Trophoblast cell (in vitro differentiated cells and primary cell): ENCODE data around the gene TEKTIP1.
A peak's percentile ranks its signal among the peaks of the same experiment; 100 is the strongest.

Source experiments
- DNase-seq, 2 donors: peaks; one replicate each; pipeline ENCODE4 v3.0.0-alpha.2; 2016
- H2AFZ ChIP-seq: 2 replicates; pipeline ENCODE4 v1.6.1; 2013; ENCODE audit warnings: low read length, moderate library complexity, mild to moderate bottlenecking; ENCODE audit not compliant: insufficient read depth, poor library complexity
- H2AK5ac ChIP-seq: 2 replicates; pipeline ENCODE4 v1.6.1; 2013; ENCODE audit warnings: mild to moderate bottlenecking, low read length
- H2BK120ac ChIP-seq: 2 replicates; pipeline ENCODE4 v1.6.1; 2013; ENCODE audit warnings: low read length, mild to moderate bottlenecking, moderate library complexity; ENCODE audit not compliant: insufficient read depth, poor library complexity
- H2BK12ac ChIP-seq: 2 replicates; pipeline ENCODE4 v1.6.1; 2013; ENCODE audit warnings: mild to moderate bottlenecking, low read length, moderate library complexity
- H2BK5ac ChIP-seq: 2 replicates; pipeline ENCODE4 v1.6.1; 2013; ENCODE audit warnings: low read length, low read depth, moderate library complexity, mild to moderate bottlenecking; ENCODE audit not compliant: poor library complexity
- H3K14ac ChIP-seq: 2 replicates; pipeline ENCODE4 v1.6.1; 2013; ENCODE audit warnings: mild to moderate bottlenecking, low read length
- H3K18ac ChIP-seq: 2 replicates; pipeline ENCODE4 v1.6.1; 2013; ENCODE audit warnings: mild to moderate bottlenecking, low read length
- H3K23ac ChIP-seq: 2 replicates; pipeline ENCODE4 v1.6.1; 2013; ENCODE audit warnings: low read length
- H3K27ac ChIP-seq: 2 replicates; pipeline ENCODE4 v1.5.1; 2013; ENCODE audit warnings: low read depth, mild to moderate bottlenecking, inconsistent platforms, low read length, moderate library complexity
- H3K27me3 ChIP-seq: 2 replicates; pipeline ENCODE4 v1.6.1; 2013; ENCODE audit warnings: inconsistent platforms, mild to moderate bottlenecking, low read length, moderate library complexity; ENCODE audit not compliant: insufficient read depth
- H3K36me3 ChIP-seq, 2 experiments: 1 replicate in 1 of 2; 2 replicates in 1 of 2; pipeline ENCODE4 v1.6.1; 2013; ENCODE audit warnings: low read length in 2 of 2, mild to moderate bottlenecking in 2 of 2, moderate library complexity in 1 of 2; ENCODE audit not compliant: insufficient read depth in 2 of 2, control insufficient read depth in 1 of 2
- H3K4ac ChIP-seq: 2 replicates; pipeline ENCODE4 v1.6.1; 2013; ENCODE audit warnings: low read depth, mild to moderate bottlenecking, low read length, moderate library complexity
- H3K4me1 ChIP-seq, 2 experiments: 1 replicate in 1 of 2; 2 replicates in 1 of 2; pipeline ENCODE4 v1.6.1; 2013; ENCODE audit warnings: low read length in 2 of 2, mild to moderate bottlenecking in 2 of 2, moderate library complexity in 1 of 2; ENCODE audit not compliant: insufficient read depth in 2 of 2, control insufficient read depth in 1 of 2
- H3K4me2 ChIP-seq: 2 replicates; pipeline ENCODE4 v1.6.1; 2013; ENCODE audit warnings: inconsistent platforms, mild to moderate bottlenecking, low read length, moderate library complexity
- H3K4me3 ChIP-seq: 2 replicates; pipeline ENCODE4 v1.5.1; 2013; ENCODE audit warnings: mild to moderate bottlenecking, low read depth, low read length, inconsistent platforms
- H3K79me1 ChIP-seq: one replicate; pipeline ENCODE4 v1.6.1; 2013; ENCODE audit warnings: low read length
- H3K79me2 ChIP-seq: 2 replicates; pipeline ENCODE4 v1.6.1; 2013; ENCODE audit warnings: low read length, mild to moderate bottlenecking; ENCODE audit not compliant: control insufficient read depth, insufficient read depth, poor library complexity
- H3K9ac ChIP-seq: 2 replicates; pipeline ENCODE4 v1.6.1; 2013; ENCODE audit warnings: mild to moderate bottlenecking, low read length
- H3K9me3 ChIP-seq: 2 replicates; pipeline ENCODE4 v1.6.1; 2013; ENCODE audit warnings: low read depth, mild to moderate bottlenecking, control low read depth, inconsistent platforms, low read length; ENCODE audit not compliant: insufficient read depth
- H4K12ac ChIP-seq: 2 replicates; pipeline ENCODE4 v1.6.1; 2013; ENCODE audit warnings: low read depth, mild to moderate bottlenecking, low read length, moderate library complexity
- H4K8ac ChIP-seq: 2 replicates; pipeline ENCODE4 v1.6.1; 2013; ENCODE audit warnings: low read depth, mild to moderate bottlenecking, low read length, moderate library complexity
- H4K91ac ChIP-seq: one replicate; pipeline ENCODE4 v1.6.1; 2013; ENCODE audit warnings: low read depth, mild to moderate bottlenecking, low read length, moderate library complexity
- WGBS: extraction: QIAGEN DNeasy Blood & Tissue Kit; methylation state at CpG from one replicate; pipeline ENCODE4 v1.1.7; 2013; ENCODE audit warnings: missing lambda C conversion rate; ENCODE audit not compliant: insufficient read length, insufficient coverage; ENCODE audit errors: extremely low coverage; 5-methylcytosine and 5-hydroxymethylcytosine counted together

Gene TEKTIP1

GRCh38 chr19:3497757-3498520, 41.0 kb upstream of the TEKTIP1 start:
- no peak overlapping the region for H3K27ac ChIP-seq
- no peak overlapping the region for H3K4me3 ChIP-seq
- no peak overlapping the region for H2AFZ ChIP-seq
- H2BK5ac ChIP-seq = no peak overlapping the region
- no peaks in the 10 kb centered on the region for H3K9me3 ChIP-seq
- no peak overlapping the region for H4K12ac ChIP-seq
- DNase-seq = no peak
- no peak overlapping the region for H3K9ac ChIP-seq
- H3K18ac ChIP-seq = peak overlapping the region; percentile 17
- H3K4me2 ChIP-seq = no peak overlapping the region
- H3K14ac ChIP-seq = no peak overlapping the region
- H3K27me3 ChIP-seq = no peaks in the 10 kb centered on the region
- H3K79me1 ChIP-seq = peaks cover 9% of the 10 kb centered on the region
- no peak overlapping the region for H4K91ac ChIP-seq
- H2AK5ac ChIP-seq = no peak overlapping the region
- H3K4me1 ChIP-seq = peaks cover 0 to 6% of the 10 kb centered on the region in 2 experiments
- no peak overlapping the region for H4K8ac ChIP-seq
- H2BK12ac ChIP-seq = no peak overlapping the region
- H3K23ac ChIP-seq = no peak overlapping the region
- H3K79me2 ChIP-seq = peaks cover 9% of the 10 kb centered on the region
- no peak overlapping the region for H2BK120ac ChIP-seq
- H3K36me3 ChIP-seq = peaks cover 27 to 35% of the 10 kb centered on the region in 2 experiments
- H3K4ac ChIP-seq = no peak overlapping the region
- WGBS = no CpG with 5 or more reads among the region's 5 CpGs

- peaks cover 9% of the 10 kb centered on the region for H3K79me2 ChIP-seq
These were observed 39.1 kb upstream of the TEKTIP1 start for GRCh38 chr19:3499738-3500428.

GRCh38 chr19:3500429-3501101, 38.4 kb upstream of the TEKTIP1 start, which contains the start of gene DOHH:
TSS of gene DOHH (minus strand) at chr19:3500674. CDS start at chr19:3496814, 3,860 bp downstream.
- H4K12ac ChIP-seq = peak within 1 kb of the TSS; percentile 89
- no peak within 1 kb of the TSS for H3K23ac ChIP-seq
- peak; percentile 98 to 99 for DNase-seq

More at GRCh38 chr19:3499738-3500428, 39.1 kb upstream of the TEKTIP1 start:
- Histone ChIP-seq H3K4me2 (peak overlapping the region; percentile 84), H3K23ac (no peak overlapping the region), H3K4me1 (peaks cover 0 to 6% of the 10 kb centered on the region in 2 experiments), H3K18ac (peak overlapping the region; percentile 97), H4K91ac (peak overlapping the region; percentile 99), H3K27ac (no peak overlapping the region), H3K9ac (peak overlapping the region; percentile 81), H3K4ac (peak overlapping the region; percentile 83), H4K12ac (peak overlapping the region; percentile 89), H3K4me3 (peak overlapping the region; percentile 89), H2AK5ac (peak overlapping the region; percentile 33), H2BK12ac (no peak overlapping the region), H3K14ac (peak overlapping the region; percentile 99), H3K36me3 (peaks cover 14 to 20% of the 10 kb centered on the region in 2 experiments), H4K8ac (peak overlapping the region; percentile 95), H2BK120ac (peak overlapping the region; percentile 99), H2AFZ (peak overlapping the region; percentile 98), H3K9me3 (no peaks in the 10 kb centered on the region), H2BK5ac (peak overlapping the region; percentile 99), H3K79me1 (peaks cover 9% of the 10 kb centered on the region), H3K27me3 (no peaks in the 10 kb centered on the region)
- WGBS = no CpG with 5 or more reads among the region's 18 CpGs
- DNase-seq = no peak

GRCh38 chr19:3501780-3502179, 37.2 kb upstream of the TEKTIP1 start:
- Histone ChIP-seq H4K91ac (no peak overlapping the region), H2BK5ac (no peak overlapping the region), H3K9me3 (no peaks in the 10 kb centered on the region), H2BK120ac (no peak overlapping the region), H2AK5ac (no peak overlapping the region), H3K9ac (no peak overlapping the region), H4K8ac (no peak overlapping the region), H3K14ac (no peak overlapping the region), H3K79me1 (peaks cover 20% of the 10 kb centered on the region), H3K4ac (no peak overlapping the region), H2AFZ (no peak overlapping the region), H3K79me2 (peaks cover 19% of the 10 kb centered on the region), H3K4me2 (no peak overlapping the region), H2BK12ac (no peak overlapping the region), H3K18ac (no peak overlapping the region), H3K36me3 (peaks cover under 1 to 6% of the 10 kb centered on the region in 2 experiments), H4K12ac (no peak overlapping the region), H3K27me3 (no peaks in the 10 kb centered on the region), H3K4me3 (no peak overlapping the region), H3K23ac (no peak overlapping the region), H3K4me1 (peaks cover 0 to 6% of the 10 kb centered on the region in 2 experiments), H3K27ac (no peak overlapping the region)
- WGBS = no CpG with 5 or more reads among the region's 3 CpGs
- DNase-seq = no peak

More at GRCh38 chr19:3500429-3501101, 38.4 kb upstream of the TEKTIP1 start, which contains the start of gene DOHH:
- Histone ChIP-seq H3K4me2 (peak within 1 kb of the TSS; percentile 84), H4K91ac (peak within 1 kb of the TSS; percentile 99), H3K36me3 (peaks cover 10 to 17% of the 10 kb centered on the region in 2 experiments), H2BK12ac (peak within 1 kb of the TSS; percentile 92), H4K8ac (peak within 1 kb of the TSS; percentile 95), H3K4me3 (peak within 1 kb of the TSS; percentile 89), H2BK5ac (peak within 1 kb of the TSS; percentile 99), H3K18ac (peak within 1 kb of the TSS; percentile 97), H3K4me1 (peaks cover 0 to 6% of the 10 kb centered on the region in 2 experiments), H3K79me2 (peaks cover 10% of the 10 kb centered on the region), H3K9me3 (no peaks in the 10 kb centered on the region), H3K4ac (peak within 1 kb of the TSS; percentile 95), H3K79me1 (peaks cover 12% of the 10 kb centered on the region), H2AFZ (peak within 1 kb of the TSS; percentile 98), H3K14ac (peak within 1 kb of the TSS; percentile 99), H2AK5ac (peak within 1 kb of the TSS; percentile 33), H2BK120ac (peak within 1 kb of the TSS; percentile 99), H3K27ac (peak within 1 kb of the TSS; percentile 94), H3K27me3 (no peaks in the 10 kb centered on the region), H3K9ac (peak within 1 kb of the TSS; percentile 99)
- WGBS = no CpG with 5 or more reads among the region's 52 CpGs
